Stimulated activated CD8-positive, alpha-beta memory T cell treated with anti-CD3 and anti-CD28 coated beads, Interleukin-7, amount 100 ng/mL, for 48 hours (primary cell): ENCODE results near the gene FPGS.

ENCODE experiments used
- DNase-seq, 2 donors: peaks; one replicate each; pipeline ENCODE4 v3.0.0-alpha.2; 2020; ENCODE audit warnings: low read depth in 1 of 2; ENCODE audit errors: extremely low read depth in 1 of 2

The FPGS gene

DNA sequence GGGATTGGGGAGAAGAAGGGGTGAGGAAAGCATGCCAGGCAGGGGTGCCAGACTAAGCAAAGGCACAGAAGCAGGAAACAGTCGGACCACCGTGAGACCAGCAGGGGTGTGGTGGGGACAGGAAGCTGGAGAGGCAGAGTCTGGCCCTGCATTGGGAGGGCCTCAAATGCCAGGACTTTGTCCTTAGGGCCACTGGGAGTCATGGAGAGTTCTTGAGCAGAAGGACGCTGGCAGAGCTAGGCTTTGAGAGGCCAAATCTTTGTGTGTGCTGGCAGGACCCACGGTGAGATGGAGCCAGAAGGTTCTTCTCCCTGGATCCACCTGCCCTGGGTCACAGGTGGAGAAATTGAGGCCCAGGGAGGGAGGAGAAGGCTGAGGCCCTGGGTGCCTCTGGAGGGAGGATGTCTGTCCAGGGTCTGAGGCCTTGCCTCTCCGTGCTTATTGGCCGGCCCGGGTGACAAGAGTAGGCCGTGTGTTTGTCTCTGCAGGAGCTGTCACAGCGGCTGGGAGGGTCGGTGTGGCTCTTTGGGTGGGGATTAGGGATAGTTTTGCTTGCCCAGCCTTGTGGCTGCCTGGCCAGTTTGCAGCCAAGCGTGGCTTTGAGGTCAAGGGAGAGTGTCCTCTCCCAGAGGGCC, 53.5 kb downstream of the FPGS start:
- DNase-seq = no peak

DNA sequence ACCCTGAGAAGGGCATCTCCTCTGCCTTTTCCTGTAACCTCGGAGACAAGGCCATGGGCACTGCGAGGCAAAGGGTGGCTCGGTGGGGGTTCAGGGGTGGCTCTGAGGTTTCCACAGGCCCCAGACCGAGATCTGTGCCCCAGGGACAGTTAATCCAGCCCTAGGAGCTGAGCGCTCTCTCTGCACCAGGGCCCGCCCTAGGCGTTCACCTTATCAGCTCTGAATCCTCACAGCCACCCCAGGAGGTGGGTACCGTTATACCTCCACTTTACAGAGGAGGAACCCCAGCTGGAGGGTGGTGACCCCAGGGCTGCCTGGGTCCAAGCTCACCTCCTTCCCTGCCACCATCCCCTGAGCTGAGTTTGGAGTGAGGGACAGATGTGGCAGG, 54.0 kb downstream of the FPGS start:
- DNase-seq = no peak

DNA sequence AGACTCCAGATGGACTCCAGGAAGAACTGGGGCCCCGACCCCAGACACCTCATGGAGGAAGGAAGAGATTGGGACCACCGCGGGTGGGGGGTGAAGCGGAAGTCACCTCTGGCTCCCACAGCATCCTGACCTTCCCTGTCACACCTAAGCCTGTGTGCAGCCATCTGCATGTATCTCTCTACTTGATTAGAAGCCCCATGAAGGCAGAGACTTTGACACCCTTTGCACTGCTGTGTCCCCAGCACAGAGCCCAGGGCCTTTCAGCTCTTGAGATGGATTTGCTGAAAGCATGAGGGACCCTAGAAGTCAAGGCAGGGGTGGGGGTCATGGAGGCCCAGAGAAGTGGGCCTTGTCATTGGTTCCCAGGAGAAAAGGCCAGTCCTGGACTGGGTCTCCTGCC, 54.6 kb downstream of the FPGS start:
- no peak for DNase-seq

DNA sequence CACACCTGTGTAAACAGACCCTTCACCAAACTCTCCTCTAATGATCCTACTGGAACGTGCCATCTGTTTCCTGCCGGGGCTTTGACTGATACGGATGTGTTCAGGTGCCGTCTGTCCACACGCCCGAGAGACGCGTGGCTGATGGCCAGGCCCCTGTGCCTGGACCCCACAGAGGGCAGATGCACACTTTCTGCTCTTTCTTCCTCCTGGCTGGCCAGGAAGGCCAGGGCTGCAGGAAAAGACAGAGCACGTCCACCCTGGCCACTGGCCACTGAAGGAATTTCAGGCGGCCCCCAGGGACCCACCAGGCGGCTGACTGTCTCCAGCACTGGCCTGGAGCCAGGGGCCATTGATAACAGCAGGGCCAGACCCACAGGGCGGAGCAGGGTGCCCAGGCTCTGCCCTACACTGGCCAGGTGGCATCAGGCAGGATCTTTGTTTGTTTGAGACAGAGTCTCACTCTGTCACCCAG, 55.4 kb downstream of the FPGS start:
- DNase-seq = no peak

DNA sequence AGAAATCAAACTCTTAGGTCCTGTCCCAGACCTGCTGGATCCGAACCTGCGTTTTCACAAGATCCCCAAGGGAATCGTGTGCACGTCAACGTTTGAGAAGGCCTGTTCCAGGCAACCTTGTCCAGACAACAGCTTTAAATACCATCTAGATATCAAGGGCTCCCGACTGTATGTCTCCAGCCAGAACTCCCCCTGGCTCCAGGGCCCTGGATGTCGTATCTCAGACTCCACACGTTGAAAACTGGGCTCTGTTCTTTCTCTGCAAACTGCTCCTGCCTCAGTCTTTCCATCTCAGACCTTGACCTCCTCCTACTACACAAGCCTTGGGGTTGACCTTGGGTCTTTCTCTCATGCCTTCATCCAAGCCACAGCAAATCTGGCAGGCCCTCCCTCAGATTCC, 57.6 kb downstream of the FPGS start:
- DNase-seq = no peak

DNA sequence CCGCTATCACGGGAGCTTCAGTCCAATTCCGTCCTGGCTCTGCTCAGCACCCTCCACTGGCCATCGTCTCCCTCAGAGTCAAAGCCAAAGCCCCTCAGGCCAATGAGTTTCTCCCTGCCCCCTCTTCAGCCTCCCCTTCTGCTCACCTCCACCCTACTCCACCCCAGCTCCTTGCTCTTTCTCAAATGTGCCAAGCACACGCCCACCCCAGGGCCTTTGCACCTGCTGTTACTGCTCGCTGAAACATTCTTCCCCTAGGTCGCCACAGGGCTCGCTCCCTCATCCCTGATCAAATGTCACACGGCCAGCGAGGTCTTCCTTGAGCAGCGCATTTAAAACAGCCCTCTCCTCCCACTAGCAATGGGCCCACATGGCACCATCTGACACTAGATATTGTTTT, 58.1 kb downstream of the FPGS start:
- DNase-seq = no peak

DNA sequence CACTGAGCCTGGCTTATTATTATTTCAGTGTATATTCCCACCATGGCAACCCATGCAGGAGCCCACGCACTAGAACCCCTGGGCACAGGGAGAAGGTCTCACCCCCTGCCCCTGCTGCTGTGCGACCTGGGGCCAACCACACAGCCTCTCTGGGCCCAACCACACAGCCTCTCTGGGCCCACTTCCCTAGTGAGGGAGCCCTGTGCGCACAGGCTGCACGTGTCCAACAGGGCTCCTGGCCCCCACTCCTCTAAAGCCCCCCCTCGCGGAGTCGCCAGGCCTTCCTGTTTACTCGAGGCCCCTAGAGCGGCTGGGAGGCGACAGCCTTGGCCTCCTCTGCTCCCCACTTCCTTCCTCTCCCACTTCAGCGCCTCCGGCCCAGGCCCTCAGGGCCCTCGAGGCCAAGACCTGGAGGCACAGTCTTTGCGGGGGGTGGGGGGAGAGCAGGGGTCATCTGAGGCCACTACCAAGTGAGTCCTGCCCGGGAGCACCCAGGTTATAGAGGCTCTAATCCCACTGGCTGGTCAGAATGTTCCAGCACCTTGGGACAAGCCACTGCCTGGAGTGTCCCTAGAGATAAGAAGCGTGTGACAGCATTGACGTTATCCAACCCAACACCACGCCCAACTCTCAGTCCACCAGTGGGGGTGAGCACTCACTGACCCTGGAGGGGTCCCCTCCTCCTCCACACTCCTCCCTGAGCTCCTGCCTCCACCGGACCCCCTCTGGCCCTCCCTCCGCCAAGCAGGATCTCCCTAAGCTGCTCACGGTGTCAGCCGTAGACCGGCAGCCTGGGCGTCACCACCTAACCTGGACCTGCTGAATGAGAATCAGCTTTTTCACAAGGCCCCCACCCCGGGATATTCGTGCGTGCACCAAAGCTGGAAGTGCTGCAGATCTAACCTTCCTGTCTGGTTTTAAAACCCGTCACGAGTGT, 59.7 kb downstream of the FPGS start:
- DNase-seq = no peak

DNA sequence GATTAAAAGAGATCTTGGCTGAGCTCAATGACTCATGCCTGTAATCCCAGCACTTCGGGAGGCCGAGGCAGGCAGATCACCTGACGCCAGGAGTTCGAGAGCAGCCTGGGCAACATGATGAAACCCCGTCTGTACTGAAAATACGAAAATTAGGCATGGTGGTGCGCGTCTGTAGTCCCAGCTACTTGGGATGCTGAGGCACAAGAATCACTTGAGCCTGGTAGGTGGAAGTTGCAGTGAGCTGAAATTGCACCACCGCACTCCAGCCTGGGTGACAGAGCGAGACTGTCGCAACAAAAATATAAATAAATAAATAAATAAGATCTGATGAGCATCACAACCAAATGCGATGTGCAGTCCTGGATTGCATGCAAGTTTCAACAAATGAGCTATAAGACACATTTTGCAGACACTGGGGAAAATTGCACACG, 60.5 kb downstream of the FPGS start:
- no peak for DNase-seq
